NOMO-1 treated with dmso at 0.1 percent for 144 hours (cell line): ENCODE data around the gene PPAN.

Experiments
- DNase-seq: peaks from one replicate; lab custom pipeline; 2025; ENCODE audit not compliant: unreplicated experiment; lab: John Stamatoyannopoulos, UW

Gene PPAN

GRCh38 chr19:10138879-10139795 lies 33.0 kb downstream of the PPAN start:
- DNase-seq, result no peak

GRCh38 chr19:10139952-10140351 lies 33.8 kb downstream of the PPAN start:
- no peak for DNase-seq

GRCh38 chr19:10141479-10141878 lies 35.3 kb downstream of the PPAN start:
- no peak for DNase-seq

GRCh38 chr19:10141973-10142372 lies 35.8 kb downstream of the PPAN start:
- DNase-seq, result no peak

GRCh38 chr19:10142701-10143375 lies 36.7 kb downstream of the PPAN start:
- DNase-seq, result no peak

- no peak for DNase-seq
These were observed 37.5 kb downstream of the PPAN start for GRCh38 chr19:10143681-10144080.

GRCh38 chr19:10144361-10144760 lies 38.2 kb downstream of the PPAN start:
- no peak for DNase-seq

- no peak for DNase-seq
These were observed 38.9 kb downstream of the PPAN start for GRCh38 chr19:10145031-10145430.

GRCh38 chr19:10146142-10146541 lies 40.0 kb downstream of the PPAN start:
- no peak for DNase-seq

- no peak for DNase-seq
These were observed 43.3 kb downstream of the PPAN start for GRCh38 chr19:10149427-10149826.

- DNase-seq, result no peak
These were observed 45.4 kb downstream of the PPAN start for GRCh38 chr19:10151521-10151920.

- DNase-seq, result no peak
These were observed 45.9 kb downstream of the PPAN start for GRCh38 chr19:10152100-10152499.

- no peak for DNase-seq
These were observed 49.7 kb downstream of the PPAN start for GRCh38 chr19:10155839-10156238.

- no peak for DNase-seq
These were observed 51.9 kb downstream of the PPAN start for GRCh38 chr19:10158071-10158470.

- no peak for DNase-seq
These were observed 52.3 kb downstream of the PPAN start for GRCh38 chr19:10158485-10158884.

- DNase-seq, result no peak
These were observed 53.4 kb downstream of the PPAN start for GRCh38 chr19:10159610-10160009.
